ENCODE measurements around the gene IGFN1.

Gene IGFN1

GRCh38 chr1:201272799-201273198 lies 82.2 kb downstream of the IGFN1 start:
- TF ChIP-seq POLR2AphosphoS5 (IDR thresholded peaks at IDR 0.05; ENCODE audit: low read depth, low read length) (no peak), TAF1 (IDR thresholded peaks at IDR 0.05; ENCODE audit: borderline replicate concordance, low read depth, low read length) (no peak), POLR2A (IDR thresholded peaks at IDR 0.05; ENCODE audit: low read depth, low read length) (no peak)
- FAIRE-seq (no peak), DNase-seq (ENCODE audit: insufficient read length) (no peak)

GRCh38 chr1:201274616-201275252 lies 84.1 kb downstream of the IGFN1 start:
- DNase-seq (ENCODE audit: insufficient read length), result no peak
- no peak for FAIRE-seq
- no peak for TF ChIP-seq POLR2A (IDR thresholded peaks at IDR 0.05; ENCODE audit: low read depth, low read length)
- TF ChIP-seq POLR2AphosphoS5 (IDR thresholded peaks at IDR 0.05; ENCODE audit: low read depth, low read length), result no peak
- TF ChIP-seq TAF1 (IDR thresholded peaks at IDR 0.05; ENCODE audit: borderline replicate concordance, low read depth, low read length), result no peak

GRCh38 chr1:201275253-201275666 lies 84.6 kb downstream of the IGFN1 start:
- no peak for FAIRE-seq
- TF ChIP-seq POLR2A (IDR thresholded peaks at IDR 0.05; ENCODE audit: low read depth, low read length) (no peak), POLR2AphosphoS5 (IDR thresholded peaks at IDR 0.05; ENCODE audit: low read depth, low read length) (no peak), TAF1 (IDR thresholded peaks at IDR 0.05; ENCODE audit: borderline replicate concordance, low read depth, low read length) (no peak)
- no peak for DNase-seq (ENCODE audit: insufficient read length)

- DNase-seq (ENCODE audit: insufficient read length) (no peak), FAIRE-seq (no peak)
- TF ChIP-seq TAF1 (IDR thresholded peaks at IDR 0.05; ENCODE audit: borderline replicate concordance, low read depth, low read length) (no peak), POLR2AphosphoS5 (IDR thresholded peaks at IDR 0.05; ENCODE audit: low read depth, low read length) (no peak), POLR2A (IDR thresholded peaks at IDR 0.05; ENCODE audit: low read depth, low read length) (no peak)
Measured at GRCh38 chr1:201276891-201277290, 86.3 kb downstream of the IGFN1 start.

GRCh38 chr1:201277441-201277840 lies 86.8 kb downstream of the IGFN1 start:
- FAIRE-seq (no peak), DNase-seq (ENCODE audit: insufficient read length) (no peak)
- TF ChIP-seq POLR2AphosphoS5 (IDR thresholded peaks at IDR 0.05; ENCODE audit: low read depth, low read length) (no peak), TAF1 (IDR thresholded peaks at IDR 0.05; ENCODE audit: borderline replicate concordance, low read depth, low read length) (no peak), POLR2A (IDR thresholded peaks at IDR 0.05; ENCODE audit: low read depth, low read length) (no peak)
